HCT116 (cell line): ENCODE results near the gene ZMYM2. TPM values are rescaled to one million over a fixed set of nuclear protein-coding genes. Genes with fewer than 3 reads are reported as not detected.
A peak's percentile ranks its signal among the peaks of the same experiment; 100 is the strongest.

Experiments used
- ATAC-seq: fragments of 200-7000 bp; cut with Tn5 transposase; 2 replicates; pipeline ENCODE4 v1.9.1; 2020; ENCODE audit warnings: mild to moderate bottlenecking, moderate library complexity
- BruUV-seq: library from RNA; stranded (reverse); fragments of 400-500 nt; replicated peaks from 2 replicates; lab custom pipeline; 2021; lab: Mats Ljungman, UMichigan
- CTCF ChIA-PET: fragments of 300-600 bp; sonication (Branson Sonifier 250); formaldehyde crosslinking; loops from one replicate; lab custom pipeline; 2021; ENCODE audit warnings: antibody characterized with exemption; lab: Charles Lee
- POLR2A ChIA-PET: fragments of 300-600, 350-600 bp; sonication (Branson Sonifier 250); formaldehyde crosslinking; loops from one replicate; lab custom pipeline; 2021; ENCODE audit warnings: antibody characterized with exemption; lab: Charles Lee
- RAD21 ChIA-PET, 2 experiments: fragments of 300-600 bp; sonication (Branson Sonifier 250); formaldehyde crosslinking; loops; one replicate each; lab custom pipeline; 2023; ENCODE audit warnings: low total read pairs in 2 of 2; ENCODE audit not compliant: uncharacterized antibody in 2 of 2, unreplicated experiment in 2 of 2, low non-redundant PET in 1 of 2; lab: Charles Lee
- DNase-seq: peaks from one replicate; pipeline ENCODE4 v3.0.0-alpha.2; 2010; ENCODE audit warnings: low read depth, low spot score
- H2AFZ ChIP-seq: fragments of 200-600 bp; shearing (Covaris generic), sonication (generic); 2 replicates; pipeline ENCODE4 v1.6.1; 2017; ENCODE audit warnings: low read depth, mixed run types, mixed read lengths, antibody characterized with exemption, low read length; ENCODE audit not compliant: poor library complexity, severe bottlenecking
- H3K27ac ChIP-seq: 2 replicates; pipeline ENCODE4 v1.5.1; 2012; ENCODE audit warnings: low read depth, low read length
- H3K27me3 ChIP-seq: fragments of 200-600 bp; sonication (generic); 2 replicates; pipeline ENCODE4 v1.6.1; 2016; ENCODE audit warnings: mixed run types, low read length, mixed read lengths; ENCODE audit not compliant: insufficient read depth
- H3K36me3 ChIP-seq, 2 experiments: fragments of 200-500 bp in 1 of 2; fragments of 200-600 bp in 1 of 2; sonication (Bioruptor generic) in 1 of 2; sonication (generic) in 1 of 2; 2 replicates each; pipeline versions ENCODE4 v1.5.1 to v1.6.1; 2014 to 2016; ENCODE audit warnings: low read length in 2 of 2, inconsistent platforms in 1 of 2, mixed read lengths in 1 of 2, mixed run types in 1 of 2; ENCODE audit not compliant: insufficient read depth in 2 of 2, control insufficient read depth in 1 of 2
- H3K4me1 ChIP-seq, 2 experiments: fragments of 200-600 bp in 1 of 2; sonication (generic) in 1 of 2; 2 replicates each; pipeline versions ENCODE4 v1.5.1 to v1.6.1; 2012 to 2017; ENCODE audit warnings: low read length in 2 of 2, inconsistent platforms in 1 of 2, mild to moderate bottlenecking in 1 of 2, mixed read lengths in 1 of 2, mixed run types in 1 of 2, moderate library complexity in 1 of 2; ENCODE audit not compliant: insufficient read depth in 2 of 2, control insufficient read depth in 1 of 2
- H3K4me2 ChIP-seq: fragments of 200-600 bp; sonication (generic); 2 replicates; pipeline ENCODE4 v1.6.1; 2017; ENCODE audit warnings: mixed run types, low read length, mixed read lengths
- H3K4me3 ChIP-seq, 2 experiments: fragments of 200-600 bp in 1 of 2; sonication (generic) in 1 of 2; replicated peaks in 1 of 2; 2 replicates each; pipeline ENCODE4 v1.5.1; 2011 to 2016; ENCODE audit warnings: low read length in 2 of 2, control low read depth in 1 of 2, low read depth in 1 of 2, mild to moderate bottlenecking in 1 of 2, mixed read lengths in 1 of 2, mixed run types in 1 of 2
- H3K79me2 ChIP-seq: fragments of 200-600 bp; sonication (generic); 2 replicates; pipeline ENCODE4 v1.6.1; 2017; ENCODE audit warnings: mild to moderate bottlenecking, mixed run types, low read length, moderate library complexity, mixed read lengths; ENCODE audit not compliant: insufficient read depth
- H3K9ac ChIP-seq: fragments of 200-600 bp; sonication (generic); 2 replicates; pipeline ENCODE4 v1.6.1; 2016; ENCODE audit warnings: low read length, mixed read lengths
- H3K9me2 ChIP-seq: fragments of 200-600 bp; sonication (generic), shearing (Covaris generic); 2 replicates; pipeline ENCODE4 v1.6.1; 2017; ENCODE audit warnings: mixed run types, mild to moderate bottlenecking, moderate library complexity; ENCODE audit not compliant: insufficient read depth
- H3K9me3 ChIP-seq, 2 experiments: fragments of 200-500 bp in 1 of 2; fragments of 200-600 bp in 1 of 2; sonication (Bioruptor generic) in 1 of 2; sonication (generic) in 1 of 2; 2 replicates each; pipeline ENCODE4 v1.6.1; 2014 to 2017; ENCODE audit warnings: low read length in 2 of 2, mixed read lengths in 2 of 2, inconsistent platforms in 1 of 2, low read depth in 1 of 2, mild to moderate bottlenecking in 1 of 2, mixed run types in 1 of 2, moderate library complexity in 1 of 2; ENCODE audit not compliant: control insufficient read depth in 1 of 2, insufficient read depth in 1 of 2
- H4K20me1 ChIP-seq: fragments of 200-600 bp; sonication (generic), shearing (Covaris generic); 2 replicates; pipeline ENCODE4 v1.6.1; 2017; ENCODE audit warnings: mixed run types, mild to moderate bottlenecking, moderate library complexity; ENCODE audit not compliant: insufficient read depth
- ATF3 ChIP-seq: IDR thresholded peaks from 2 replicates; pipeline ENCODE4 v1.6.1; 2012
- CBX3 ChIP-seq: IDR thresholded peaks from 2 replicates; pipeline ENCODE4 v1.6.1; 2012; ENCODE audit warnings: low read depth
- CEBPB ChIP-seq: IDR thresholded peaks from 2 replicates; pipeline ENCODE4 v1.6.1; 2012; ENCODE audit warnings: low read depth
- EGR1 ChIP-seq: IDR thresholded peaks from 2 replicates; pipeline ENCODE4 v1.6.1; 2012; ENCODE audit warnings: low read depth
- ELF1 ChIP-seq: IDR thresholded peaks from 2 replicates; pipeline ENCODE4 v1.6.1; 2012; ENCODE audit warnings: low read depth, borderline replicate concordance
- EZH2 ChIP-seq: fragments of 200-600 bp; sonication (generic); IDR thresholded peaks from 2 replicates; pipeline ENCODE4 v1.6.1; 2017; ENCODE audit warnings: antibody characterized with exemption, mixed run types
- EZH2phosphoT487 ChIP-seq: fragments of 200-600 bp; IDR thresholded peaks from 2 replicates; pipeline ENCODE4 v1.6.1; 2018; ENCODE audit warnings: antibody characterized with exemption, borderline replicate concordance
- FOSL1 ChIP-seq: IDR thresholded peaks from 2 replicates; pipeline ENCODE4 v1.6.1; 2012; ENCODE audit warnings: low read depth
- JUND ChIP-seq: IDR thresholded peaks from 2 replicates; pipeline ENCODE4 v1.6.1; 2012
- POLR2A ChIP-seq: IDR thresholded peaks from 2 replicates; pipeline ENCODE4 v1.7.0; 2011; ENCODE audit warnings: borderline replicate concordance; ENCODE audit not compliant: insufficient read depth, insufficient read length; ENCODE audit errors: extremely low read depth
- POLR2AphosphoS5 ChIP-seq: IDR thresholded peaks from 2 replicates; pipeline ENCODE4 v1.6.1; 2011; ENCODE audit warnings: mild to moderate bottlenecking, low read depth, low read length, moderate library complexity
- RAD21 ChIP-seq: IDR thresholded peaks from 2 replicates; pipeline ENCODE4 v1.6.1; 2012; ENCODE audit warnings: low read depth, mild to moderate bottlenecking
- SIN3A ChIP-seq: IDR thresholded peaks from 2 replicates; pipeline ENCODE4 v1.6.1; 2012; ENCODE audit warnings: low read depth
- SP1 ChIP-seq: IDR thresholded peaks from 2 replicates; pipeline ENCODE4 v1.6.1; 2012; ENCODE audit warnings: low read depth
- TCF7L2 ChIP-seq: IDR thresholded peaks from 2 replicates; pipeline ENCODE4 v1.7.0; 2011; ENCODE audit warnings: borderline replicate concordance, inconsistent platforms; ENCODE audit not compliant: insufficient read depth, insufficient read length; ENCODE audit errors: extremely low read depth
- YY1 ChIP-seq: IDR thresholded peaks from 2 replicates; pipeline ENCODE4 v1.6.1; 2011; ENCODE audit warnings: low read length, low read depth, moderate library complexity, mild to moderate bottlenecking; ENCODE audit not compliant: insufficient replicate concordance; ENCODE audit errors: extremely low read depth
- ZFX ChIP-seq: fragments of 450-650 bp; IDR thresholded peaks from 2 replicates; pipeline ENCODE4 v1.6.1; 2017
- ZNF274 ChIP-seq: fragments of 200-500 bp; sonication (Bioruptor generic); IDR thresholded peaks from 2 replicates; pipeline ENCODE4 v1.6.1; 2014; ENCODE audit warnings: mild to moderate bottlenecking, low read depth, low read length, inconsistent platforms
- intact Hi-C: fragments of 100-400 bp; cut with micrococcal nuclease; formaldehyde crosslinking; loops from 2 replicates; pipeline ENCODE4 v1.10.0; 2022
- total RNA-seq: library from RNA; stranded (reverse); gene quantifications from one replicate; pipeline ENCODE4 v1.2.1, GENCODE V29; 2021; ENCODE audit not compliant: unreplicated experiment
- TF ChIP-seq, protein P1 (sequence below): IDR thresholded peaks from 2 replicates; pipeline ENCODE4 v1.6.1; 2012

Gene ZMYM2
- total RNA-seq, 1 experiment from 2014 or later, result 53.0 TPM

DNA sequence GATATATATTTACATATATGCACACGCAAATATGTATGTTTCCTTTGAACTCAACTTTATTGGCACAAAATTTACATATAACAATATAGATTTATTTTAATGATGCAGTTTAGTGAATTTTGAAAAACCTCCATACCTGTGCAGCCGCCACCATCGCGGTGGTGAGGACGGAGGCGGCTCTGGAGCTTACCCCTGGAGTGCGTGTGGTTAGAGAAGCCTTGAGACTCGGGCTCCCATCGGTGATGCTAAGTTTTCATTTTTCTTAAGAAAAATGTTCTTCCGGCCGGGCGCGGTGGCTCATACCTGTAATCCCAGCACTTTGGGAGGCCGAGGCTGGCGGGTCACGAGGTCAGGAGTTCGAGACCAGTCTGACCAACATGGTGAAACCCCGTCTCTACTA lies 170.5 kb downstream of the ZMYM2 start:
- Histone ChIP-seq H3K36me3 (no peaks in the 10 kb centered on the region), H3K9me3 (no peaks in the 10 kb centered on the region), H2AFZ (no peak overlapping the region), H3K9me2 (no peaks in the 10 kb centered on the region), H3K27me3 (no peaks in the 10 kb centered on the region), H3K9ac (no peak overlapping the region), H3K79me2 (no peaks in the 10 kb centered on the region), H4K20me1 (no peaks in the 10 kb centered on the region), H3K4me3 (no peak overlapping the region; a peak in 1 of 4 replicates), H3K4me1 (peaks cover 11 to 45% of the 10 kb centered on the region in 2 experiments), H3K27ac (no peak overlapping the region), H3K4me2 (peak overlapping the region; percentile 85)
- no TSS peak for BruUV-seq
- TF ChIP-seq EZH2phosphoT487, result no peak
- TF ChIP-seq SP1, result no peak
- no peak for TF ChIP-seq YY1
- no peak for TF ChIP-seq JUND
- TF ChIP-seq POLR2AphosphoS5, result no peak
- TF ChIP-seq ELF1, result no peak
- TF ChIP-seq EGR1, result no peak
- TF ChIP-seq, protein P1, sequence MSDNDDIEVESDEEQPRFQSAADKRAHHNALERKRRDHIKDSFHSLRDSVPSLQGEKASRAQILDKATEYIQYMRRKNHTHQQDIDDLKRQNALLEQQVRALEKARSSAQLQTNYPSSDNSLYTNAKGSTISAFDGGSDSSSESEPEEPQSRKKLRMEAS, result no peak
- no peak for TF ChIP-seq TCF7L2
- no peak for ATAC-seq
- no peak for DNase-seq
- CTCF ChIA-PET, result interaction anchor here (0.6 to 3.0 kb wide), 4 partner anchors 10 to 30 kb away, joined by 3 to 16 read pairs (median 10); partner anchors contain the start of gene GJA3
- RAD21 ChIA-PET, result no interaction called here
- intact Hi-C loops, result no loop called here
- POLR2A ChIA-PET, result interaction anchor here (2.2 kb wide), 1 partner anchor 10 kb away, joined by 13 read pairs; no protein-coding TSS in a partner anchor

DNA sequence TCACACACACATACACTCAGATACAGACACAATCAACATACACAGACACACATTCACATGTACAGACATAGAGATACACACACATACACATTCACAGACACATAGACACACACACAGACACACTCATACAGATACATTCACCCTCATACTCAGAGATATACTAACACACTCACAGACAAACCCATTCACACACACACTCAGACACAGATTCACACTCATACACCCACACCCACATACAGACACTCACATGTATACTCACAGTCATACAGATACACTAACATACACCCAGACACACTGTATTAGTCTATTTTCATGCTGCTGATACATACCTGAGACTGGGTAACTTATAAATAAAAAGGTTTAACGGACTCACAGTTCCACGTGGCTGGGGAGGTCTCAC lies 171.5 kb downstream of the ZMYM2 start:
- Histone ChIP-seq H3K27me3 (no peaks in the 10 kb centered on the region), H3K4me2 (no peak overlapping the region), H3K4me3 (no peak overlapping the region), H3K9me2 (no peaks in the 10 kb centered on the region), H3K27ac (no peak overlapping the region), H3K4me1 (peaks cover 11 to 37% of the 10 kb centered on the region in 2 experiments), H3K9ac (no peak overlapping the region), H4K20me1 (no peaks in the 10 kb centered on the region), H3K36me3 (no peaks in the 10 kb centered on the region), H3K79me2 (no peaks in the 10 kb centered on the region), H2AFZ (no peak overlapping the region), H3K9me3 (no peaks in the 10 kb centered on the region)
- ATAC-seq (no peak), DNase-seq (no peak)
- POLR2A ChIA-PET, result no interaction called here
- BruUV-seq, result no TSS peak
- RAD21 ChIA-PET, result no interaction called here
- intact Hi-C loops, result no loop called here
- TF ChIP-seq JUND (no peak), POLR2A (no peak), ELF1 (no peak), CEBPB (no peak), TCF7L2 (no peak), ZNF274 (no peak), POLR2AphosphoS5 (no peak), EZH2 (no peak), EZH2phosphoT487 (no peak), FOSL1 (no peak), RAD21 (no peak), EGR1 (no peak), ZFX (no peak), SIN3A (no peak), CBX3 (no peak), ATF3 (no peak)
- TF ChIP-seq, protein P1, result no peak
- CTCF ChIA-PET, result no interaction called here
